Measurements from ENCODE around the gene DLEC1.

DLEC1 gene

GRCh38 chr3:38002291-38002876 is 36.6 kb upstream of the DLEC1 start:
- DNase-seq (ENCODE audit: low read depth) = no peak

- DNase-seq (ENCODE audit: low read depth) = no peak
Measured at GRCh38 chr3:38002940-38003339, 36.1 kb upstream of the DLEC1 start.

GRCh38 chr3:38003371-38003816 is 35.6 kb upstream of the DLEC1 start:
- DNase-seq (ENCODE audit: low read depth) = peak; percentile 36

- DNase-seq (ENCODE audit: low read depth) = no peak
Measured at GRCh38 chr3:38003817-38004414, 35.1 kb upstream of the DLEC1 start.

- DNase-seq (ENCODE audit: low read depth) = peak; percentile 54
Measured at GRCh38 chr3:38004415-38005075, 34.5 kb upstream of the DLEC1 start.

- DNase-seq (ENCODE audit: low read depth) = no peak
Measured at GRCh38 chr3:38005076-38006020, 33.7 kb upstream of the DLEC1 start.

GRCh38 chr3:38006031-38006430 is 33.0 kb upstream of the DLEC1 start:
- DNase-seq (ENCODE audit: low read depth) = no peak

GRCh38 chr3:38006445-38006995 is 32.5 kb upstream of the DLEC1 start:
- no peak for DNase-seq (ENCODE audit: low read depth)

GRCh38 chr3:38007754-38008090 is 31.3 kb upstream of the DLEC1 start:
- DNase-seq (ENCODE audit: low read depth) = no peak

GRCh38 chr3:38008191-38008701 is 30.8 kb upstream of the DLEC1 start:
- no peak for DNase-seq (ENCODE audit: low read depth)

GRCh38 chr3:38008971-38009580 is 29.9 kb upstream of the DLEC1 start:
- DNase-seq (ENCODE audit: low read depth) = no peak

GRCh38 chr3:38009807-38010591 is 29.0 kb upstream of the DLEC1 start:
- no peak for DNase-seq (ENCODE audit: low read depth)

- DNase-seq (ENCODE audit: low read depth) = no peak
Measured at GRCh38 chr3:38011111-38011510, 27.9 kb upstream of the DLEC1 start.

GRCh38 chr3:38015485-38015884 is 23.5 kb upstream of the DLEC1 start:
- DNase-seq (ENCODE audit: low read depth) = no peak

- DNase-seq (ENCODE audit: low read depth) = no peak
Measured at GRCh38 chr3:38015984-38016383, 23.0 kb upstream of the DLEC1 start.

- DNase-seq (ENCODE audit: low read depth) = no peak
Measured at GRCh38 chr3:38016410-38016809, 22.6 kb upstream of the DLEC1 start.

GRCh38 chr3:38016847-38017444 is 22.1 kb upstream of the DLEC1 start:
- no peak for DNase-seq (ENCODE audit: low read depth)

GRCh38 chr3:38017445-38018295 is 21.3 kb upstream of the DLEC1 start:
- DNase-seq (ENCODE audit: low read depth) = no peak

Measured in iris pigment epithelial cell (primary cell).